ENCODE measurements around the gene LYST. TPM values are rescaled to one million over a fixed set of nuclear protein-coding genes. Genes with fewer than 3 reads are reported as not detected.

LYST gene
- total RNA-seq, 1 experiment from 2014 or later = 4.8 TPM

DNA sequence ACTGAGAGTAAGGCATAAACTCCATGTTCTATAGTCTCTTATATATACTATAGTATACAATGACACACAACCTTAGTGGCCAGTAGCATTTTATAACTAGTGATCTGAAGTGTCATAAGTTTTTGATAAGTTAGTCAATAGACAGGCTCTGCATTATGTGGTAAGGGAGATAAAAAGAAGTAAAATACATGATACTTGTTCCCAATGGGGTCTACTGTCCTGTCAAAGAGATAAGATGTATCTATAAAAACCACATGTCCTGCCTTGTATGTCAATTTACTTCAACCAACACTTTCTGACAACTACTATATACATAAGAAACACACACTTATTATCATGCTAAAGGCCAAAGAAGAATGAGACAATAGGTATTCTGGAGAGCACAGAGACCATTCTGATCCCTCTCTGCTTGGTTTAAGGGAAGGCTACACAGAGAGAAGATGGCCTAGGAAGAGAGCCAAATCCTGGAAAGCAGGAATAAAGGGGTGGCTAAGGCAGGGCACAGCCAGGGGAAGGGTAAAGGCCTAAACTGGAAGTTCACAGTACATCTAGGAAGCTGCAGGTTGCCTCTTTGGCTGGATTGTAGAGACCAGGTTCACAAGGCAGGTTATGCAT lies 91.4 kb downstream of the LYST start:
- no peaks in the 10 kb centered on the region for H3K36me3 ChIP-seq (ENCODE audit: low read depth, low read length)
- ATAC-seq (no peak), DNase-seq (no peak)
- no peaks in the 10 kb centered on the region for H3K9me2 ChIP-seq (replicated peaks; ENCODE audit: low read length)
- H3K79me2 ChIP-seq (ENCODE audit: low read length) = no peaks in the 10 kb centered on the region
- ChIA-PET CTCF (no interaction called here), POLR2A (ENCODE audit: unreplicated experiment) (no interaction called here)
- BruUV-seq (replicated peaks) = no TSS peak
- no peaks in the 10 kb centered on the region for H4K20me1 ChIP-seq (ENCODE audit: low read length)
- H3K4me2 ChIP-seq (ENCODE audit: low read length) = no peak overlapping the region
- no peaks in the 10 kb centered on the region for H3K4me1 ChIP-seq (ENCODE audit: insufficient read depth, low read length)
- TF ChIP-seq, protein P1, sequence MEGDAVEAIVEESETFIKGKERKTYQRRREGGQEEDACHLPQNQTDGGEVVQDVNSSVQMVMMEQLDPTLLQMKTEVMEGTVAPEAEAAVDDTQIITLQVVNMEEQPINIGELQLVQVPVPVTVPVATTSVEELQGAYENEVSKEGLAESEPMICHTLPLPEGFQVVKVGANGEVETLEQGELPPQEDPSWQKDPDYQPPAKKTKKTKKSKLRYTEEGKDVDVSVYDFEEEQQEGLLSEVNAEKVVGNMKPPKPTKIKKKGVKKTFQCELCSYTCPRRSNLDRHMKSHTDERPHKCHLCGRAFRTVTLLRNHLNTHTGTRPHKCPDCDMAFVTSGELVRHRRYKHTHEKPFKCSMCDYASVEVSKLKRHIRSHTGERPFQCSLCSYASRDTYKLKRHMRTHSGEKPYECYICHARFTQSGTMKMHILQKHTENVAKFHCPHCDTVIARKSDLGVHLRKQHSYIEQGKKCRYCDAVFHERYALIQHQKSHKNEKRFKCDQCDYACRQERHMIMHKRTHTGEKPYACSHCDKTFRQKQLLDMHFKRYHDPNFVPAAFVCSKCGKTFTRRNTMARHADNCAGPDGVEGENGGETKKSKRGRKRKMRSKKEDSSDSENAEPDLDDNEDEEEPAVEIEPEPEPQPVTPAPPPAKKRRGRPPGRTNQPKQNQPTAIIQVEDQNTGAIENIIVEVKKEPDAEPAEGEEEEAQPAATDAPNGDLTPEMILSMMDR (conservative IDR thresholded peaks at IDR 0.05; ENCODE audit: low read depth, low read length) = no peak
- TF ChIP-seq EZH2phosphoT487 (IDR thresholded peaks at IDR 0.05; ENCODE audit: borderline replicate concordance, low read length) (no peak), EZH2 (IDR thresholded peaks at IDR 0.05; ENCODE audit: low read length, unreplicated experiment) (no peak)
- no peaks in the 10 kb centered on the region for H3K9me3 ChIP-seq (ENCODE audit: low read length)
- H3K27ac ChIP-seq (ENCODE audit: low read length) = no peak overlapping the region
- no peaks in the 10 kb centered on the region for H3K27me3 ChIP-seq (ENCODE audit: low read length)
- H3F3A ChIP-seq (ENCODE audit: low read length, unreplicated experiment) = no peaks in the 10 kb centered on the region
- no peak overlapping the region for H3K9ac ChIP-seq (ENCODE audit: low read length)
- no peak overlapping the region for H3K4me3 ChIP-seq (ENCODE audit: low read length)
- H2AFZ ChIP-seq (ENCODE audit: low read length) = no peak overlapping the region
- intact Hi-C loops (cut with micrococcal nuclease) = no loop called here

DNA sequence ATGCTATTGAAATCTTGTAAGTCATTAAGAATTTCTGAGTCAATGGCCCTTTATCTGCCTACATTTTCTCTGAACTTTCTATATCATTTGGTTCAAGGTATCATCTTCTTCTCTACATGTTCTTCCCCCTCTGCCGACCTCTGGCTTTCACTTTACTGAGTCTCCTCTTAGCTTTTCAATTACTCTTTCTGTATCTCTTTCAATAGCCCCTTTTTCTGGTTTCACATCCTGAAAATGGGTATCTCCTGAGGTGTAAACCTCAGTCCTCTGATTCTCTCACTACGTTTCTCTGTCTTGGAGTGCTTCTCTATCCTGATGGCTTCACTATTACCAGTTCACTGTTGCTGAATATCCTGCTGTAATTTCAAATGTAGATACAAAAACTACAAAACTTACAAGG lies 98.9 kb downstream of the LYST start:
- H3K9me2 ChIP-seq (replicated peaks; ENCODE audit: low read length) = no peaks in the 10 kb centered on the region
- no peak for ATAC-seq
- no peak for TF ChIP-seq EZH2 (IDR thresholded peaks at IDR 0.05; ENCODE audit: low read length, unreplicated experiment)
- no peak for TF ChIP-seq EZH2phosphoT487 (IDR thresholded peaks at IDR 0.05; ENCODE audit: borderline replicate concordance, low read length)
- TF ChIP-seq, protein P1 (conservative IDR thresholded peaks at IDR 0.05; ENCODE audit: low read depth, low read length) = no peak
- H4K20me1 ChIP-seq (ENCODE audit: low read length) = no peaks in the 10 kb centered on the region
- no peak overlapping the region for H2AFZ ChIP-seq (ENCODE audit: low read length)
- no peak overlapping the region for H3K4me2 ChIP-seq (ENCODE audit: low read length)
- no peaks in the 10 kb centered on the region for H3K79me2 ChIP-seq (ENCODE audit: low read length)
- H3K9me3 ChIP-seq (ENCODE audit: low read length) = no peaks in the 10 kb centered on the region
- no peak overlapping the region for H3K4me3 ChIP-seq (ENCODE audit: low read length)
- no peaks in the 10 kb centered on the region for H3F3A ChIP-seq (ENCODE audit: low read length, unreplicated experiment)
- H3K4me1 ChIP-seq (ENCODE audit: insufficient read depth, low read length) = no peaks in the 10 kb centered on the region
- H3K36me3 ChIP-seq (ENCODE audit: low read depth, low read length) = no peaks in the 10 kb centered on the region
- H3K9ac ChIP-seq (ENCODE audit: low read length) = no peak overlapping the region
- BruUV-seq (replicated peaks) = no TSS peak
- POLR2A ChIA-PET (ENCODE audit: unreplicated experiment) = no interaction called here
- CTCF ChIA-PET = no interaction called here
- intact Hi-C loops (cut with micrococcal nuclease) = no loop called here
- no peak overlapping the region for H3K27ac ChIP-seq (ENCODE audit: low read length)
- DNase-seq = no peak
- H3K27me3 ChIP-seq (ENCODE audit: low read length) = no peaks in the 10 kb centered on the region

DNA sequence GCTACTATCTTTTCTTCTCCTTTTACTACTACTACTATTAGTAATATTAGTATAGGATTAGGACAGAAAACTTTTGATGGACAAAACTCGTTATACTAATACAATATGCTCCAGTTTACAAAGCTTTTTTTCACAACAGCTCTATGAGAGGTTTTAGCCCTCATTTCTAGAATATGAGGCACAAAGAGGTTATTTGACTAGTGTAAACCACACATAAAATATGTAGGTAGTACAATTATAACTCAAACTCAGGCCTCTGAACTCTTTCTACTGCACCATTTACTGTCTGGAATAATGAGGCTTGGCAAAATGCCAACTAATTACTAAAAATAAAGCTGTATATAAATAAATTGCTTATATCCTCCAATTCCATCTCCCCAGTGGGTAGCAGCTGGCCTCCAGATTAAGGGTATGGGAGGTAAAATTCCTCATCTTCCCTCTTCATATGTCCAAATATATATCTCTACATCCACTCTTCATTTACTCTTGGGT lies 99.9 kb downstream of the LYST start:
- intact Hi-C loops (cut with micrococcal nuclease) = no loop called here
- Histone ChIP-seq H3K4me2 (ENCODE audit: low read length) (no peak overlapping the region), H2AFZ (ENCODE audit: low read length) (no peak overlapping the region), H3K79me2 (ENCODE audit: low read length) (no peaks in the 10 kb centered on the region), H3K9me2 (replicated peaks; ENCODE audit: low read length) (no peaks in the 10 kb centered on the region), H3K27me3 (ENCODE audit: low read length) (no peaks in the 10 kb centered on the region), H3K4me1 (ENCODE audit: insufficient read depth, low read length) (no peaks in the 10 kb centered on the region), H4K20me1 (ENCODE audit: low read length) (no peaks in the 10 kb centered on the region), H3K27ac (ENCODE audit: low read length) (no peak overlapping the region), H3K9ac (ENCODE audit: low read length) (no peak overlapping the region), H3K36me3 (ENCODE audit: low read depth, low read length) (no peaks in the 10 kb centered on the region), H3K4me3 (ENCODE audit: low read length) (no peak overlapping the region), H3F3A (ENCODE audit: low read length, unreplicated experiment) (no peaks in the 10 kb centered on the region), H3K9me3 (ENCODE audit: low read length) (no peaks in the 10 kb centered on the region)
- no TSS peak for BruUV-seq (replicated peaks)
- TF ChIP-seq EZH2 (IDR thresholded peaks at IDR 0.05; ENCODE audit: low read length, unreplicated experiment) (no peak), EZH2phosphoT487 (IDR thresholded peaks at IDR 0.05; ENCODE audit: borderline replicate concordance, low read length) (no peak)
- TF ChIP-seq, protein P1 (conservative IDR thresholded peaks at IDR 0.05; ENCODE audit: low read depth, low read length) = no peak
- POLR2A ChIA-PET (ENCODE audit: unreplicated experiment) = no interaction called here
- no peak for DNase-seq
- no peak for ATAC-seq
- CTCF ChIA-PET = no interaction called here
